Stimulated activated CD8-positive, alpha-beta memory T cell treated with anti-CD3 and anti-CD28 coated beads, Interleukin-7, amount 100 ng/mL, for 4 hours (primary cell): Measurements from ENCODE around the gene GSE1.

Experiments used
- DNase-seq, 2 donors: peaks; one replicate each; pipeline ENCODE4 v3.0.0-alpha.2; 2020; ENCODE audit warnings: low read depth in 2 of 2

The GSE1 gene

GRCh38 chr16:85645021-85645589 is 32.0 kb downstream of the GSE1 start:
- DNase-seq: no peak

GRCh38 chr16:85646358-85646907 is 33.3 kb downstream of the GSE1 start:
- DNase-seq: no peak

- DNase-seq: no peak
These were observed 33.9 kb downstream of the GSE1 start for GRCh38 chr16:85646976-85647375.

GRCh38 chr16:85648070-85648714 is 35.1 kb downstream of the GSE1 start:
- no peak for DNase-seq

- no peak for DNase-seq
These were observed 35.7 kb downstream of the GSE1 start for GRCh38 chr16:85648805-85649204.

GRCh38 chr16:85649411-85650134 is 36.5 kb downstream of the GSE1 start:
- DNase-seq: no peak

- no peak for DNase-seq
These were observed 37.2 kb downstream of the GSE1 start for GRCh38 chr16:85650135-85650843.

GRCh38 chr16:85650844-85651628 is 37.9 kb downstream of the GSE1 start:
- no peak for DNase-seq

- DNase-seq: no peak
These were observed 38.7 kb downstream of the GSE1 start for GRCh38 chr16:85651629-85652430.

- DNase-seq: no peak
These were observed 39.5 kb downstream of the GSE1 start for GRCh38 chr16:85652431-85653221.

GRCh38 chr16:85653290-85653891 is 40.3 kb downstream of the GSE1 start:
- DNase-seq: no peak

GRCh38 chr16:85654251-85655095 is 41.4 kb downstream of the GSE1 start:
- no peak for DNase-seq

GRCh38 chr16:85655216-85656129 is 42.4 kb downstream of the GSE1 start:
- no peak for DNase-seq

GRCh38 chr16:85656351-85657266 is 43.5 kb downstream of the GSE1 start:
- DNase-seq: no peak

- DNase-seq: no peak
These were observed 44.1 kb downstream of the GSE1 start for GRCh38 chr16:85657267-85657650.

- DNase-seq: no peak
These were observed 44.9 kb downstream of the GSE1 start for GRCh38 chr16:85657996-85658395.
